ENCODE measurements around the gene AKNA.

DNA sequence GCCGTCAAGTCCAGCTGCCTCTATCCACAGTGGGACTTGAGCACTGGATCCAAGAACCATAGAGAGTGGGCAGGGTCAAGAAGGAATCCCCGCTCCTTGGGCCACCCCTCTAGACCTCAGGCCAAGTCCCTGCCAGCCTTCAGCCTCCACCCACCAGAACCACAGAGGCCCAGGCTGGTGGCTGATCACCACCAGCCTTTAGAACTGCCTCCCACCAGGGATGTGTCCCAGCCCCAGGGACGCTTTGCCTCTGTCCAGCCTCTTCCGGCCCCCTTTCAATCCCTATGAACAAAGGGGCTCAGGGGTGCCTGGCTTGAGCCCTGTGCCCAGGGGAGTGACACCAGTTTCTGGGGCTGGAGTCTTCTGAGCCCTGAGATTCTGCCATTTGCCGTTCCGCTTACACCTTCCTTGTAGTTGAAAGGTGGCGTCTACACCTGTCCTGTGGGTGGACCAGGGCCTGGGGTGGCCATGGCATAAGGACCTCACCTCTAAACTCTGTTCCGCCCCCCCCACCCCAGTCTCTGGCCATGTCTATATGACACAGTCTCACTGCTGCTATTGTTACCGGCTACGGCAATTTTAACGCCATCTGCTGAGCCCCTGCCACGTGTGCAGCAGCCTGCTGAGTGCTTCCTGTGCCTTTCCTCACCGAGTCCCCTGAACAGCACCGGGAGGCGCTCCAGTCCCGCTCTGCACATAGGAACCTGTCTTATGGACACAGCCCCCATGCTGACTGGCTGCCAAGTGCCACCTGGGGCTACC is 100.6 kb downstream of the AKNA start:
- no peak for TF ChIP-seq EZH2 (IDR thresholded peaks at IDR 0.05; ENCODE audit: borderline replicate concordance)
- TF ChIP-seq, protein P1, sequence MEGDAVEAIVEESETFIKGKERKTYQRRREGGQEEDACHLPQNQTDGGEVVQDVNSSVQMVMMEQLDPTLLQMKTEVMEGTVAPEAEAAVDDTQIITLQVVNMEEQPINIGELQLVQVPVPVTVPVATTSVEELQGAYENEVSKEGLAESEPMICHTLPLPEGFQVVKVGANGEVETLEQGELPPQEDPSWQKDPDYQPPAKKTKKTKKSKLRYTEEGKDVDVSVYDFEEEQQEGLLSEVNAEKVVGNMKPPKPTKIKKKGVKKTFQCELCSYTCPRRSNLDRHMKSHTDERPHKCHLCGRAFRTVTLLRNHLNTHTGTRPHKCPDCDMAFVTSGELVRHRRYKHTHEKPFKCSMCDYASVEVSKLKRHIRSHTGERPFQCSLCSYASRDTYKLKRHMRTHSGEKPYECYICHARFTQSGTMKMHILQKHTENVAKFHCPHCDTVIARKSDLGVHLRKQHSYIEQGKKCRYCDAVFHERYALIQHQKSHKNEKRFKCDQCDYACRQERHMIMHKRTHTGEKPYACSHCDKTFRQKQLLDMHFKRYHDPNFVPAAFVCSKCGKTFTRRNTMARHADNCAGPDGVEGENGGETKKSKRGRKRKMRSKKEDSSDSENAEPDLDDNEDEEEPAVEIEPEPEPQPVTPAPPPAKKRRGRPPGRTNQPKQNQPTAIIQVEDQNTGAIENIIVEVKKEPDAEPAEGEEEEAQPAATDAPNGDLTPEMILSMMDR (IDR thresholded peaks at IDR 0.05; ENCODE audit: poor library complexity): no peak

All from hepatocyte (in vitro differentiated cells).